Heart left ventricle (tissue), 16 donors: Measurements from ENCODE around the gene P2RX3. TPM values are rescaled to one million over a fixed set of nuclear protein-coding genes. Genes with fewer than 3 reads are reported as not detected.

Experiments used
- ATAC-seq, 4 donors: fragments of 200-7000 bp; cut with Tn5 transposase; one replicate each; pipeline ENCODE4 v1.9.1; 2020 to 2022; ENCODE audit warnings: moderate library complexity in 4 of 4, mild to moderate bottlenecking in 3 of 4, moderate number of reproducible peaks in 1 of 4
- DNase-seq, 5 donors: peaks; one replicate each; pipeline ENCODE4 v3.0.0-alpha.2; 2020
- H3K27ac ChIP-seq, 12 donors: fragments of 200-600 bp; sonication (generic) in 4 of 12; one replicate each; pipeline versions ENCODE4 v1.5.0 to v1.8.0; 2016 to 2022; ENCODE audit warnings: mild to moderate bottlenecking in 2 of 12
- H3K27me3 ChIP-seq, 9 donors: fragments of 200-600 bp; sonication (generic) in 2 of 9; one replicate each; pipeline versions ENCODE4 v1.5.1 to v1.8.0; 2016 to 2022; ENCODE audit warnings: mild to moderate bottlenecking in 3 of 9
- H3K36me3 ChIP-seq, 9 donors: fragments of 200-600 bp; sonication (generic) in 2 of 9; one replicate each; pipeline versions ENCODE4 v1.5.0 to v1.8.0; 2018 to 2022; ENCODE audit warnings: mild to moderate bottlenecking in 2 of 9
- H3K4me1 ChIP-seq, 12 donors: fragments of 200-600 bp; sonication (generic) in 4 of 12; one replicate each; pipeline versions ENCODE4 v1.5.0 to v1.8.0; 2016 to 2022; ENCODE audit warnings: mild to moderate bottlenecking in 3 of 12
- H3K4me3 ChIP-seq, 12 donors: fragments of 200-600 bp; sonication (generic) in 4 of 12; one replicate each; pipeline versions ENCODE4 v1.5.0 to v1.8.0; 2017 to 2022; ENCODE audit warnings: mild to moderate bottlenecking in 9 of 12, moderate library complexity in 4 of 12
- H3K9me3 ChIP-seq, 12 donors: fragments of 200-600 bp; sonication (generic) in 4 of 12; one replicate each; pipeline versions ENCODE4 v1.5.0 to v1.8.0; 2016 to 2022; ENCODE audit warnings: mild to moderate bottlenecking in 1 of 12
- CTCF ChIP-seq, 12 donors: fragments of 200-600 bp; sonication (generic) in 4 of 12; IDR thresholded peaks; one replicate each; pipeline versions ENCODE4 v1.5.0 to v1.8.0; 2018 to 2022; ENCODE audit warnings: antibody characterized with exemption in 12 of 12, mild to moderate bottlenecking in 5 of 12
- POLR2A ChIP-seq, 2 donors: fragments of 450-650 bp; IDR thresholded peaks; one replicate each; pipeline ENCODE4 v1.6.1; 2017; ENCODE audit warnings: antibody characterized with exemption in 2 of 2, mild to moderate bottlenecking in 2 of 2, moderate library complexity in 2 of 2
- WGBS, 4 donors: extraction: QIAGEN DNeasy Blood & Tissue Kit in 2 of 4; methylation state at CpG; one replicate each; pipeline versions ENCODE4 v1.1.5 to v1.1.7; 2013 to 2018; 5-methylcytosine and 5-hydroxymethylcytosine counted together
- intact Hi-C, 10 donors: fragments of 100-400 bp; cut with DNase I; formaldehyde crosslinking; loops; one replicate each; pipeline versions ENCODE4 v1.11.1 to v1.14.2; 2022
- polyA plus RNA-seq, 2 donors: library from polyadenylated mRNA; stranded (reverse); fragments of 200-250 nt; gene quantifications; one replicate each; pipeline ENCODE4 v1.2.3, GENCODE V29; 2013
- total RNA-seq, 9 donors: library from RNA; depleted of rRNA in 2 of 9; stranded (reverse); fragments of >200 nt in 2 of 9; fragmentation: NEBNext Ultra II Directional in 3 of 9; extraction: Animal tissue kit (Norgen Biotek cat#: 25700) in 3 of 9; gene quantifications; one replicate each; pipeline versions ENCODE4 v1.1.0 to v1.2.4, GENCODE V29; 2016 to 2023
- donor health status: ischemic (EF 13 %, LVEDD 7.1; RV severe dilation, severe dysfunction).
- donor health status: healthy with polysubstance abuse.
- donor health status: DM: no; HTN: yes; CAD: no.
- donor health status: DM: no; HTN: no; CAD: no.
- donor health status: ischemic (EF 25% LVEDD 6.9; RV normal size, moderate dysfunction).
- donor health status: ischemic (EF 25% LVEDD 5.7; RV mildly dilated, moderate dysfunction).
- donor health status: healthy.
- donor health status: DM: yes; HTN: yes; CAD: no.
- donor health status: ischemic (EF 35%, LVEDD 5.7; RV mildly dilated, moderate dysfunction).
- donor health status: nonischemic (EF 11% LVEDD 7.7; RV severe dilation, severe dysfunction).
- donor health status: DM: yes; HTN: yes; CAD: no.
- donor health status: PGD.
- donor health status: ischemic (EF 29% LVEDD 5.4; RV normal size, mild dysfunction).
- donor health status: nonischemic (EF 23%, LVEDD 6.1; RV moderate dilation, normal function).

Gene P2RX3
- total and polyA plus RNA-seq, 11 donors = 0.35 to 7.1 (median 1.3) TPM

- no peak overlapping the region for H3K4me3 ChIP-seq
- no peaks in the 10 kb centered on the region for H3K9me3 ChIP-seq
- peaks cover 0 to 6% (median 2%) of the 10 kb centered on the region in 12 donors for H3K4me1 ChIP-seq
- WGBS, 4 donors = 73 to 84% (median 78%) methylated on average over 6 of the region's 6 CpGs
- DNase-seq = peak in 1 of 5 donors; percentile 14
- no peak overlapping the region for H3K27ac ChIP-seq
- intact Hi-C loops = loop anchor here in 9 of 10 donors (5.0 to 10.0 kb wide), 7 partner anchors 113 to 1173 kb away; partner anchors contain the start of genes YPEL4 (in 3 of the 9) and SLC43A1 (in 1 of the 9)
- no peak for ATAC-seq
- TF ChIP-seq CTCF (IDR thresholded peaks at IDR 0.05) (no peak), POLR2A (IDR thresholded peaks at IDR 0.05) (no peak)
- H3K36me3 ChIP-seq = no peaks in the 10 kb centered on the region
- H3K27me3 ChIP-seq = no peaks in the 10 kb centered on the region
Observed at GRCh38 chr11:57341250-57341808, 3.2 kb downstream of the P2RX3 start.

- H3K9me3 ChIP-seq = no peaks in the 10 kb centered on the region
- no peaks in the 10 kb centered on the region for H3K36me3 ChIP-seq
- TF ChIP-seq CTCF (IDR thresholded peaks at IDR 0.05) = no peak
- no peak for TF ChIP-seq POLR2A (IDR thresholded peaks at IDR 0.05)
- no peaks in the 10 kb centered on the region for H3K27me3 ChIP-seq
- no peak overlapping the region for H3K4me3 ChIP-seq
- H3K27ac ChIP-seq = no peak overlapping the region
- ATAC-seq (no peak), DNase-seq (no peak)
- WGBS, 4 donors = 78 to 86% (median 80%) methylated on average over 11 of the region's 11 CpGs
- intact Hi-C loops = loop anchor here in 9 of 10 donors (5.0 to 10.0 kb wide), 7 partner anchors 112 to 1172 kb away; partner anchors contain the start of genes YPEL4 (in 3 of the 9) and SLC43A1 (in 1 of the 9)
- peaks cover 0 to 3% (median 0%) of the 10 kb centered on the region in 12 donors for H3K4me1 ChIP-seq
Observed at GRCh38 chr11:57342702-57343101, 4.5 kb downstream of the P2RX3 start.

- H3K27ac ChIP-seq = no peak overlapping the region
- no peaks in the 10 kb centered on the region for H3K36me3 ChIP-seq
- no peak for TF ChIP-seq POLR2A (IDR thresholded peaks at IDR 0.05)
- TF ChIP-seq CTCF (IDR thresholded peaks at IDR 0.05) = no peak
- WGBS, 4 donors = 65 to 81% (median 70%) methylated on average over 7 of the region's 7 CpGs
- DNase-seq (no peak), ATAC-seq (no peak)
- no peak overlapping the region for H3K4me3 ChIP-seq
- H3K9me3 ChIP-seq = no peaks in the 10 kb centered on the region
- no peaks in the 10 kb centered on the region for H3K27me3 ChIP-seq
- intact Hi-C loops = loop anchor here in 9 of 10 donors (2.0 to 10.0 kb wide), 8 partner anchors 111 to 1171 kb away; partner anchors contain the start of genes YPEL4 (in 3 of the 9) and SLC43A1 (in 1 of the 9)
- peaks cover 0 to 3% (median 0%) of the 10 kb centered on the region in 12 donors for H3K4me1 ChIP-seq
Observed at GRCh38 chr11:57343825-57344224, 5.7 kb downstream of the P2RX3 start.

GRCh38 chr11:57344826-57345225, 6.7 kb downstream of the P2RX3 start:
- no peaks in the 10 kb centered on the region for H3K27me3 ChIP-seq
- WGBS, 4 donors = 91 to 95% (median 94%) methylated on average over 10 of the region's 10 CpGs
- no peaks in the 10 kb centered on the region for H3K36me3 ChIP-seq
- H3K9me3 ChIP-seq = no peaks in the 10 kb centered on the region
- intact Hi-C loops = loop anchor here (2.0 to 10.0 kb wide), 16 partner anchors 62 to 1170 kb away; partner anchors contain the start of genes YPEL4 (in 4 of the 10), SLC43A3 (in 2 of the 10) and SLC43A1 (in 1 of the 10)
- H3K4me1 ChIP-seq = peaks cover 0 to 8% (median 3%) of the 10 kb centered on the region in 12 donors
- no peak for TF ChIP-seq POLR2A (IDR thresholded peaks at IDR 0.05)
- no peak for TF ChIP-seq CTCF (IDR thresholded peaks at IDR 0.05)
- no peak for ATAC-seq
- peak in 1 of 5 donors; percentile 40 for DNase-seq
- no peak overlapping the region for H3K27ac ChIP-seq
- no peak overlapping the region for H3K4me3 ChIP-seq
